Measurements from ENCODE around the gene RBM17. TPM values are rescaled to one million over a fixed set of nuclear protein-coding genes. Genes with fewer than 3 reads are reported as not detected.
"Not testable (repeated sequence)": the region's sequence is repeated elsewhere in the genome, so short reads cannot be mapped to it uniquely, and the experiment has no call there.

RBM17 gene
- total and polyA plus RNA-seq, 11 donors = 29.2 to 83.9 (median 60.6) TPM

GRCh38 chr10:6140141-6140841 lies 51.5 kb downstream of the RBM17 start:
- Histone ChIP-seq H3K27me3 (peaks cover 0 to 9% (median 0%) of the 10 kb centered on the region in 9 donors), H3K9me3 (no peaks in the 10 kb centered on the region), H3K36me3 (no peaks in the 10 kb centered on the region), H3K4me3 (peak overlapping the region in 1 of 12 donors; percentile 45), H3K4me1 (peaks cover 0 to 30% (median 6%) of the 10 kb centered on the region in 12 donors), H3K27ac (peak overlapping the region in 1 of 12 donors; percentile 57)
- DNase-seq (no peak), ATAC-seq (no peak)
- TF ChIP-seq POLR2A (IDR thresholded peaks at IDR 0.05) = no peak
- no peak for TF ChIP-seq CTCF (IDR thresholded peaks at IDR 0.05)
- 73 to 88% (median 74%) methylated on average over 18 to 28 of the region's 28 CpGs for WGBS, 4 donors
- intact Hi-C loops (cut with DNase I) = loop anchor here in 1 of 10 donors (10.0 kb wide), 1 partner anchor 45 kb away; no protein-coding TSS in a partner anchor

GRCh38 chr10:6140965-6141295 lies 52.1 kb downstream of the RBM17 start:
- peaks cover 0 to 36% (median 8%) of the 10 kb centered on the region in 12 donors for H3K4me1 ChIP-seq
- WGBS, 4 donors = 78 to 86% (median 82%) methylated on average over 8 of the region's 8 CpGs
- DNase-seq = no peak
- ATAC-seq = no peak
- no peaks in the 10 kb centered on the region for H3K9me3 ChIP-seq
- TF ChIP-seq CTCF (IDR thresholded peaks at IDR 0.05) (no peak), POLR2A (IDR thresholded peaks at IDR 0.05) (no peak)
- no peaks in the 10 kb centered on the region for H3K36me3 ChIP-seq
- peak overlapping the region in 9 of 12 donors; percentile 28 to 55 (median 35) for H3K4me3 ChIP-seq
- H3K27ac ChIP-seq = peak overlapping the region in 1 of 12 donors; percentile 57
- intact Hi-C loops (cut with DNase I) = loop anchor here in 1 of 10 donors (10.0 kb wide), 1 partner anchor 46 kb away; no protein-coding TSS in a partner anchor
- peaks cover 0 to 9% (median 0%) of the 10 kb centered on the region in 9 donors for H3K27me3 ChIP-seq

- intact Hi-C loops (cut with DNase I) = loop anchor here in 1 of 10 donors (10.0 kb wide), 1 partner anchor 47 kb away; no protein-coding TSS in a partner anchor
- no peaks in the 10 kb centered on the region for H3K9me3 ChIP-seq
- peak overlapping the region in 3 of 12 donors; percentile 11 to 57 (median 23) for H3K27ac ChIP-seq
- H3K36me3 ChIP-seq = no peaks in the 10 kb centered on the region
- WGBS, 4 donors = 58 to 66% (median 62%) methylated on average over 30 of the region's 30 CpGs
- DNase-seq = peak in 1 of 5 donors; percentile 39
- H3K4me1 ChIP-seq = peaks cover 0 to 42% (median 12%) of the 10 kb centered on the region in 12 donors
- peak in 3 of 4 donors; percentile 22 to 31 (median 26) for ATAC-seq
- peak overlapping the region in 9 of 12 donors; percentile 28 to 55 (median 35) for H3K4me3 ChIP-seq
- peaks cover 0 to 6% (median 0%) of the 10 kb centered on the region in 9 donors for H3K27me3 ChIP-seq
- TF ChIP-seq CTCF (IDR thresholded peaks at IDR 0.05) = no peak
- TF ChIP-seq POLR2A (IDR thresholded peaks at IDR 0.05) = no peak
Observed at GRCh38 chr10:6141296-6142151, 52.7 kb downstream of the RBM17 start.

- Histone ChIP-seq H3K4me3 (peak overlapping the region in 2 of 12 donors; percentile 51 to 55), H3K4me1 (peaks cover 0 to 49% (median 12%) of the 10 kb centered on the region in 12 donors)
- ATAC-seq, H3K9me3 ChIP-seq, H3K27me3 ChIP-seq, H3K27ac ChIP-seq, H3K36me3 ChIP-seq: not testable (repeated sequence)
- peak in 1 of 5 donors; percentile 3 for DNase-seq
- 91 to 93% (median 92%) methylated on average over 7 of the region's 7 CpGs for WGBS, 4 donors
- intact Hi-C loops (cut with DNase I) = loop anchor here in 1 of 10 donors (10.0 kb wide), 1 partner anchor 47 kb away; no protein-coding TSS in a partner anchor
Observed at GRCh38 chr10:6142186-6142585, 53.4 kb downstream of the RBM17 start.

Measured in heart left ventricle (tissue), 16 donors.